SH-SY5Y (cell line): ENCODE data around the gene TBX6.

Experiments
- GATA2 ChIP-seq: IDR thresholded peaks from 2 replicates; pipeline ENCODE4 v1.6.1; 2011; ENCODE audit warnings: mild to moderate bottlenecking, low read depth, low read length
- GATA3 ChIP-seq: IDR thresholded peaks from 2 replicates; pipeline ENCODE4 v1.6.1; 2011; ENCODE audit warnings: low read depth, mild to moderate bottlenecking, low read length, moderate library complexity

DNA sequence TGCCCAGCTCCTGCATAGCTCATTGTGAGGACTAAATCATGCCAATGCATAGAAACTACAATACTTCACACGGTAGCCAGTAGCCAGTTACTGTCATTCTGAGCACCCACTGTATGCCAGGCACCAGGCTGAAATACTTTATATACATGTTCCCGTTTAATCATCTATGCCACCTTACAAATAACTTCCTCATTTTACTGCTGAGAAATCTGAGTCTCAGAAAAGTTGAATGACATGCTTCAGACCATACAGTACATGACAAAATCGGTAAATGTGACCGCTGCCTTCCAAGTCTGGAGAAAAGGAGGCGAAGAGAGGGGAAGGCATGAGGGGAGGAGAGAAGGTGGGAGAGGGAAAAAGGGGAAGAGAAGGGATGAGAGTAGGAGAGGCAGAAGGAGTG lies 51.5 kb downstream of the TBX6 start:
- no peak for TF ChIP-seq GATA2
- TF ChIP-seq GATA3, result no peak
